ENCODE measurements around the gene MCC. TPM values are rescaled to one million over a fixed set of nuclear protein-coding genes. Genes with fewer than 3 reads are reported as not detected.

The MCC gene
- total RNA-seq, 1 donor from 2014 or later, result 18.9 TPM

DNA sequence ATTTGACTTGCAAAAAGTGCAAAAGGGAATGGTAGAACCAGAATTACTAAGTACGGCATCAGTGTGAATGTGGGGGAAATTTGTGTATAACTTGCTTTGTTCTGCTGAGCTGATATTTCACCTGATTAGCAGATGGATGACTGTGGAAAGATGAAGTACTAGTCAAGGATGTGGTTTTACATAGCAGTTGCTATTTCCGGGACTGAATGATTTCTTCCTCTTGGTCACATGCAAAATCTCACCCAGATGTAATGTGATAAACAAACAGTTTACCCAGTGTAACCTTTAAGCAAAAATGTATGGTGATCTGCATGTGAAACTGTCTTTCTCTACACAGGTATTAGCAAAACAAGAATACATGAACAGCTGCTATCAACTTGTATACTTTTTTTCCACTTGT lies 465.6 kb downstream of the MCC start:
- Mint-ChIP-seq H3K36me3 (ENCODE audit: insufficient read depth) (peaks cover 12% of the 10 kb centered on the region), H3K27me3 (no peaks in the 10 kb centered on the region), H3K9me3 (ENCODE audit: low read depth) (no peaks in the 10 kb centered on the region), H3K4me1 (ENCODE audit: low read depth) (peaks cover 12% of the 10 kb centered on the region), H3K27ac (peak overlapping the region; percentile 53), H3K4me3 (ENCODE audit: low read depth) (no peak overlapping the region)
- TF ChIP-seq, protein P1, sequence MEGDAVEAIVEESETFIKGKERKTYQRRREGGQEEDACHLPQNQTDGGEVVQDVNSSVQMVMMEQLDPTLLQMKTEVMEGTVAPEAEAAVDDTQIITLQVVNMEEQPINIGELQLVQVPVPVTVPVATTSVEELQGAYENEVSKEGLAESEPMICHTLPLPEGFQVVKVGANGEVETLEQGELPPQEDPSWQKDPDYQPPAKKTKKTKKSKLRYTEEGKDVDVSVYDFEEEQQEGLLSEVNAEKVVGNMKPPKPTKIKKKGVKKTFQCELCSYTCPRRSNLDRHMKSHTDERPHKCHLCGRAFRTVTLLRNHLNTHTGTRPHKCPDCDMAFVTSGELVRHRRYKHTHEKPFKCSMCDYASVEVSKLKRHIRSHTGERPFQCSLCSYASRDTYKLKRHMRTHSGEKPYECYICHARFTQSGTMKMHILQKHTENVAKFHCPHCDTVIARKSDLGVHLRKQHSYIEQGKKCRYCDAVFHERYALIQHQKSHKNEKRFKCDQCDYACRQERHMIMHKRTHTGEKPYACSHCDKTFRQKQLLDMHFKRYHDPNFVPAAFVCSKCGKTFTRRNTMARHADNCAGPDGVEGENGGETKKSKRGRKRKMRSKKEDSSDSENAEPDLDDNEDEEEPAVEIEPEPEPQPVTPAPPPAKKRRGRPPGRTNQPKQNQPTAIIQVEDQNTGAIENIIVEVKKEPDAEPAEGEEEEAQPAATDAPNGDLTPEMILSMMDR (IDR thresholded peaks at IDR 0.05; ENCODE audit: unreplicated experiment), result no peak
- DNase-seq (ENCODE audit: low spot score, unreplicated experiment), result no peak

DNA sequence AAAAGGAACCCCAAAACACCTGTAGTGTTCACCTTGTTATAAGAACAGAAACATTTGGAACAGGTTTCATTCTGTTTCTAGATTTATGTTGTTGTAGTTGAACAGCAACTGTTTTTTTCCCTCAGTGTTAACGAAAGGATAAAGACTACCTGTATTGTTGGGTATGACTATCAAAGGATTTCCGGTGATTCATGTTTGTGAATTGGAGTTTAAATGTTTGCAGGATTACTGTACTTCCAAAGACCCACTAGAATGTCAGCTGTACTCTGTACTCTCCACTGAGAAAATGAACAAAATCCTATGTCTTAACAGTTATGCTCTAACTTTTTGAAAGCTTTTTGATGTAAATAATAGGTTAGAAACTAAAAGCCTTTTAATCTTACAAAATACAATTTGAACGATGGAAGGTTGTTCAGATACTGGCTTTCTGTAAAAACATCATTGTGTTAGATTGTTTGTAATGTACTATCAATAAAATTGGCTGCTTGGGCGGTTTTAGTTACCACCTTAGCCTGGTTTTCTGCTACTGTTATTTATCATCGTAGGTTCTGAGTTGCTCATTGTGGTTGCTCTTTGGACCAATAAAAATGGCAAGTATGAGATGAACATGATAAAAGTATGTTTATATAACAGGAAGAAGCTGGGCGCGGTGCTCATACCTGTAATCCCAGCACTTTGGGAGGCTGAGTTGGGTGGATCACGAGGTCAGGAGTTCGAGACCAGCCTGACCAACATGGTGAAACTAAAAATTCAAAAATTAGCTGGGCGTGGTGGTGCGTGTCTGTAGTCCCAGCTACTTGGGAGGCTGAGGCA lies 467.6 kb downstream of the MCC start:
- Mint-ChIP-seq H3K9me3 (ENCODE audit: low read depth) (no peaks in the 10 kb centered on the region), H3K36me3 (ENCODE audit: insufficient read depth) (peaks cover 6% of the 10 kb centered on the region), H3K27ac (no peak overlapping the region), H3K4me3 (ENCODE audit: low read depth) (no peak overlapping the region), H3K4me1 (ENCODE audit: low read depth) (peaks cover 12% of the 10 kb centered on the region), H3K27me3 (no peaks in the 10 kb centered on the region)
- TF ChIP-seq, protein P1 (IDR thresholded peaks at IDR 0.05; ENCODE audit: unreplicated experiment), result no peak
- DNase-seq (ENCODE audit: low spot score, unreplicated experiment), result no peak

DNA sequence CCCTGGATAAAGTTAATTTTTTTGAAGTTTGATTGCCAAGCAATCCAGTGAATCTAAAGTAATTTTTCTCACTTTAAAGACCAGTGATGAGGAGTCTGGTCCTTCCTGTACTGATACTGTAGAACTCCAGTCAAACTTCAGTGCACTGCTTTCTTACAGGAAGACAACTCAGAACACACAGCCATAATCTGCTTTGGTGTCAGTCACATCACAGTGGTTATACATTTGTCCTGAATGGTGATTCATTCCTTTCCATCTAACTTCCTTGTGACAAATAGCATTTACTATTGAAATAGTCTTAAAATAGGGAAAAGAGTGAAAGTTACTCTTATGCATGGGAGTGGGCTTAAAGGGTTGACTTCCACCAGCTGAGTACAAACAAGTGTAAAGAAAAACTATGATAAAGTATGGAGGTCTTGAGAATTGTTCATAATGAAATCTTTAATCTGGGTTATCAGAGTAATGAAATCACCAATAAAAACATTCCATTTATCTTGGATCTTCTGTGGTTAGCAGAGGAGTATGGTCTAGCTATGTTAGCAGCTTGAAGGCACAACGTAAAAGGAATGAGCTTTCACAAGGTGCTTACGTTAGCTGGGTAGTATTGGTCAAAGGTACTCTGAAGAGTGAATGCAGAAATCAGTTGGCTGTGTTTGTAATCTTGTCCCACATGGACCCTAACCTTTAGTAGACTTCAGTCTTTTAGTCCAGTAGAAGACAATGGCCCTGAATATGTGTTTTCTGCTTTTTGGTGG lies 470.2 kb downstream of the MCC start:
- Mint-ChIP-seq H3K36me3 (ENCODE audit: insufficient read depth) (peaks cover 5% of the 10 kb centered on the region), H3K27me3 (no peaks in the 10 kb centered on the region), H3K4me3 (ENCODE audit: low read depth) (no peak overlapping the region), H3K9me3 (ENCODE audit: low read depth) (no peaks in the 10 kb centered on the region), H3K4me1 (ENCODE audit: low read depth) (peaks cover 7% of the 10 kb centered on the region), H3K27ac (no peak overlapping the region)
- no peak for DNase-seq (ENCODE audit: low spot score, unreplicated experiment)
- TF ChIP-seq, protein P1 (IDR thresholded peaks at IDR 0.05; ENCODE audit: unreplicated experiment), result no peak

DNA sequence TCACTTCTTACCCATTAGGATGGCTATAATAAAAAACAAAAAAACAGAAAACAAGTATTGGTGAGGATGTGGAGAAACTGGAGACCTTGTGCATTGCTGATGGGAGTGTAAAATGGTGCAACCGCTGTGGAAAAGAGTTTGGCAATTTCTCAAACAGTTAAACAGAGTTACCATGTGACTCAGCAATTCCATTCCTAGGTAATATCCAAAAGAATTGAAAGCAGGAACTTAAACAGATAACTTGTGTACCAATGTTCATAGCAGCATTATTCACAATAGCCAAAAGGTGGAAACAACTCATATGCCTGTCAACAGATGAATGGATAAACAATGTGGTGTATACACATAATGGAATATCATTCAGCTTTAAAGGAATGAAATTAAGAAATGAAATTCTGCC lies 482.8 kb downstream of the MCC start:
- Mint-ChIP-seq H3K4me3 (ENCODE audit: low read depth) (no peak overlapping the region), H3K27ac (no peak overlapping the region), H3K36me3 (ENCODE audit: insufficient read depth) (peaks cover 24% of the 10 kb centered on the region), H3K4me1 (ENCODE audit: low read depth) (no peaks in the 10 kb centered on the region), H3K9me3 (ENCODE audit: low read depth) (no peaks in the 10 kb centered on the region), H3K27me3 (no peaks in the 10 kb centered on the region)
- DNase-seq (ENCODE audit: low spot score, unreplicated experiment), result no peak
- TF ChIP-seq, protein P1 (IDR thresholded peaks at IDR 0.05; ENCODE audit: unreplicated experiment), result no peak

DNA sequence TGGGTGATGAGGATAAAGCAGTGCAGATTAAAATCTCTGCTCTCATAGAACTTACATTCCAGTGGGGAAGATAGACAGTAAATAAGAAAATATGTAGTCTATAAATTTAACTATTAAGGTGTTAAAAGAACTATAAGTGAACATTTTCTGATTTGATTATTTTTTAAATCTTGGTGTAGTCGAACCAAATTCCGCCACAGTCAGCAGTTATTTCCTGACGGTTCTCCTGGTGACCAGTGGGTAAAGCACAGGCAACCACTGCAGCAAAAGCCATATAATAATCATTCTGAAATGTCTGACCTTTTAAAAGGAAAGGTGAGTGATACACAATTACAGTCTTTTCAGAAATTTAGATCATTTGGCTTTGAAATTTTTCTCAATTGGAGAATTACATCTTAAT lies 484.5 kb downstream of the MCC start:
- TF ChIP-seq, protein P1 (IDR thresholded peaks at IDR 0.05; ENCODE audit: unreplicated experiment), result no peak
- Mint-ChIP-seq H3K27me3 (no peaks in the 10 kb centered on the region), H3K36me3 (ENCODE audit: insufficient read depth) (peaks cover 20% of the 10 kb centered on the region), H3K9me3 (ENCODE audit: low read depth) (no peaks in the 10 kb centered on the region), H3K4me3 (ENCODE audit: low read depth) (no peak overlapping the region), H3K27ac (no peak overlapping the region), H3K4me1 (ENCODE audit: low read depth) (no peaks in the 10 kb centered on the region)
- DNase-seq (ENCODE audit: low spot score, unreplicated experiment), result no peak

All from progenitor cell of endocrine pancreas (in vitro differentiated cells).